K562 (cell line): ENCODE measurements around the gene TNNT1. TPM values are rescaled to one million over a fixed set of nuclear protein-coding genes. Genes with fewer than 3 reads are reported as not detected.

Source experiments
- ASH1L ChIP-seq: fragments of 450-650 bp; IDR thresholded peaks from 2 replicates; pipeline ENCODE4 v1.6.1; 2018; ENCODE audit warnings: borderline replicate concordance, mild to moderate bottlenecking, low read depth; ENCODE audit not compliant: partially characterized antibody
- CCNT2 ChIP-seq: IDR thresholded peaks from 2 replicates; pipeline ENCODE4 v1.6.1; 2011; ENCODE audit warnings: borderline replicate concordance, low read depth, mild to moderate bottlenecking, moderate library complexity, mixed read lengths, low read length; ENCODE audit not compliant: insufficient read length; ENCODE audit errors: extremely low read depth
- CXXC5 ChIP-seq: fragments of 250-450 bp; sonication (Bioruptor Pico); IDR thresholded peaks from 2 replicates; pipeline ENCODE4 v1.8.0; 2022; ENCODE audit warnings: inconsistent platforms, mild to moderate bottlenecking, moderate library complexity
- ETV1 ChIP-seq: fragments of 450-650 bp; conservative IDR thresholded peaks from 2 replicates; pipeline ENCODE4 v1.6.1; 2016; ENCODE audit warnings: missing genetic modification characterization, control low read depth, low read depth, missing compliant biosample characterization
- ETV6 ChIP-seq, 3 experiments: fragments of 150-350 bp in 1 of 3; sonication (generic) in 1 of 3; formaldehyde crosslinking in 1 of 3; IDR thresholded peaks; 2 replicates each; pipeline versions ENCODE4 v1.6.1 to v1.8.0; 2014 to 2022; ENCODE audit warnings: borderline replicate concordance in 2 of 3, low read depth in 2 of 3, antibody characterized with exemption in 1 of 3, low read length in 1 of 3, mild to moderate bottlenecking in 1 of 3, missing genetic modification reagents in 1 of 3
- FUS ChIP-seq: fragments of 200-400 bp; formaldehyde crosslinking; optimal IDR thresholded peaks from 2 replicates; pipeline ENCODE3; 2017; ENCODE audit warnings: low read depth, low read length
- HDAC6 ChIP-seq: IDR thresholded peaks from 2 replicates; pipeline ENCODE4 v1.6.1; 2012; ENCODE audit warnings: low read depth, mild to moderate bottlenecking, control low read depth, inconsistent platforms, low read length, moderate library complexity
- LARP7 ChIP-seq: fragments of 450-650 bp; IDR thresholded peaks from 2 replicates; pipeline ENCODE4 v1.6.1; 2016
- MXD1 ChIP-seq: fragments of 250-450 bp; sonication (Bioruptor Pico); IDR thresholded peaks from 2 replicates; pipeline ENCODE4 v1.8.0; 2021; ENCODE audit warnings: borderline replicate concordance, mild to moderate bottlenecking, moderate library complexity; ENCODE audit not compliant: poor library complexity, severe bottlenecking
- NBN ChIP-seq: fragments of 450-650 bp; IDR thresholded peaks from 2 replicates; pipeline ENCODE4 v1.6.1; 2016; ENCODE audit warnings: low read depth, mild to moderate bottlenecking
- RCOR1 ChIP-seq, 2 experiments: IDR thresholded peaks; 2 replicates each; pipeline ENCODE4 v1.6.1; 2012; ENCODE audit warnings: low read depth in 2 of 2, low read length in 2 of 2, borderline replicate concordance in 1 of 2, improper control_type of control experiment in 1 of 2
- RERE ChIP-seq: sonication (generic); formaldehyde crosslinking; IDR thresholded peaks from 2 replicates; pipeline ENCODE4 v1.8.0; 2023; ENCODE audit warnings: missing genetic modification reagents, mild to moderate bottlenecking, borderline replicate concordance
- STAT5A ChIP-seq: IDR thresholded peaks from 2 replicates; pipeline ENCODE4 v1.6.1; 2012; ENCODE audit warnings: low read length, inconsistent platforms, borderline replicate concordance
- ZNF609 ChIP-seq: sonication (generic); formaldehyde crosslinking; IDR thresholded peaks from 2 replicates; pipeline ENCODE4 v1.8.1; 2023; ENCODE audit warnings: missing genetic modification reagents, mild to moderate bottlenecking, borderline replicate concordance
- polyA plus RNA-seq, 8 experiments: library from polyadenylated mRNA; depleted of rRNA in 4 of 8; stranded (reverse) in 5 of 8; unstranded in 3 of 8; fragments of >200 nt; fragmentation: Nextera tagmentation in 2 of 8; fragmentation: Illumina TruSeq in 1 of 8; extraction: Ambion mirVana in 2 of 8; extraction: Trizol in 1 of 8; gene quantifications; 2 replicates each; pipeline versions ENCODE4 v1.2.1 to v1.2.3, GENCODE V29; 2011 to 2014; ENCODE audit warnings: inconsistent platforms in 1 of 8, missing spikeins in 1 of 8
- total RNA-seq, 7 experiments: library from RNA; depleted of rRNA in 6 of 7; stranded (reverse); fragments of >200 nt in 6 of 7; fragmentation: Illumina TruSeq in 2 of 7; extraction: Trizol in 2 of 7; gene quantifications; 2 replicates each; pipeline versions ENCODE4 v1.2.1 to v1.2.3, GENCODE V29; 2011 to 2021; ENCODE audit warnings: low replicate concordance in 1 of 7

TNNT1 gene
- total and polyA plus RNA-seq, 9 of the 15 experiments (the other 6 are each of a cell fraction or from before 2014, with no cell fraction given) = 31.8 to 390 (median 227) TPM

- 0 out of 4 replicates have a peak, but pooled peaks of 1 of the 2 experiments have one; percentile 25 for TF ChIP-seq ETV6 (IDR thresholded peaks at IDR 0.05; ENCODE audit: borderline replicate concordance in 1 of 2, low read depth in 2 of 2, low read length in 1 of 2)
- no peak for TF ChIP-seq ETV6 (CRISPR knock-in tag; IDR thresholded peaks at IDR 0.05; ENCODE audit: borderline replicate concordance)
- peak; percentile 30; the same call in 1 of the 2 replicates for TF ChIP-seq STAT5A
- TF ChIP-seq NBN = peak; percentile 41; the same call in 1 of the 2 replicates
- TF ChIP-seq LARP7 = no peak
- no peak for TF ChIP-seq ZNF609 (CRISPR knock-in tag)
- no peak for TF ChIP-seq HDAC6
- no peak for TF ChIP-seq RERE (CRISPR knock-in tag)
- no peak for TF ChIP-seq ASH1L
- peak; percentile 74; the same call in 1 of the 2 replicates for TF ChIP-seq ETV1 (tag)
- no peak for TF ChIP-seq CCNT2
- TF ChIP-seq RCOR1 (IDR thresholded peaks at IDR 0.05; ENCODE audit: borderline replicate concordance in 1 of 2, low read depth in 2 of 2, low read length in 2 of 2) = peak in 1 of 2 experiments; percentile 26; a peak in 1 of 4 replicates
- no peak for TF ChIP-seq MXD1 (CRISPR knock-in tag)
- TF ChIP-seq CXXC5 (CRISPR knock-in tag) = peak; percentile 36; the same call in 1 of the 2 replicates
- TF ChIP-seq FUS = no peak
These were observed 27.1 kb upstream of the TNNT1 start (continued) for GRCh38 chr19:55176076-55176475.
